CD4-positive, alpha-beta T cell (primary cell): Measurements from ENCODE around the gene CABP2. TPM values are rescaled to one million over a fixed set of nuclear protein-coding genes. Genes with fewer than 3 reads are reported as not detected.

Experiments
- ATAC-seq: fragments of 200-7000 bp; cut with Tn5 transposase; one replicate; pipeline ENCODE4 v1.10.0; 2022; ENCODE audit warnings: mild to moderate bottlenecking; ENCODE audit not compliant: poor library complexity
- CTCF ChIA-PET: fragments of 350-600 bp; sonication (Branson Sonifier 250); formaldehyde crosslinking; loops from one replicate; lab custom pipeline; 2021; ENCODE audit warnings: antibody characterized with exemption, inconsistent platforms; lab: Charles Lee
- POLR2A ChIA-PET: fragments of 350-600 bp; sonication (Branson Sonifier 250); formaldehyde crosslinking; loops from one replicate; lab custom pipeline; 2021; ENCODE audit warnings: antibody characterized with exemption, inconsistent platforms; lab: Charles Lee
- DNase-seq, 14 experiments: peaks; one replicate each; pipeline ENCODE4 v3.0.0-alpha.2; 2013 to 2020; ENCODE audit warnings: mixed read lengths in 2 of 14
- H3K27ac ChIP-seq, 2 donors: one replicate each; pipeline versions ENCODE4 v1.5.1 to v1.7.0; 2013; ENCODE audit warnings: low read length in 2 of 2, low read depth in 1 of 2, mild to moderate bottlenecking in 1 of 2
- H3K27me3 ChIP-seq, 2 experiments: 1 replicate in 1 of 2; 2 replicates in 1 of 2; pipeline versions ENCODE4 v1.6.1 to v1.7.0; 2013; ENCODE audit warnings: low read length in 2 of 2, control low read depth in 1 of 2, mild to moderate bottlenecking in 1 of 2, moderate library complexity in 1 of 2; ENCODE audit not compliant: insufficient read depth in 2 of 2, control insufficient read depth in 1 of 2
- H3K36me3 ChIP-seq: one replicate; pipeline ENCODE4 v1.6.1; 2013; ENCODE audit warnings: low read length, control low read depth; ENCODE audit not compliant: insufficient read depth
- H3K4me1 ChIP-seq: one replicate; pipeline ENCODE4 v1.6.1; 2013; ENCODE audit warnings: low read length, control low read depth; ENCODE audit not compliant: insufficient read depth
- H3K4me3 ChIP-seq: one replicate; pipeline ENCODE4 v1.5.1; 2013; ENCODE audit warnings: mild to moderate bottlenecking, low read length, moderate library complexity
- H3K9me3 ChIP-seq, 2 experiments: 1 replicate in 1 of 2; 2 replicates in 1 of 2; pipeline versions ENCODE4 v1.6.1 to v1.7.0; 2013; ENCODE audit warnings: low read length in 2 of 2, mild to moderate bottlenecking in 2 of 2, control low read depth in 1 of 2, moderate library complexity in 1 of 2; ENCODE audit not compliant: control insufficient read depth in 1 of 2, insufficient read depth in 1 of 2
- H3K27ac Mint-ChIP-seq: one replicate; pipeline ENCODE4 v1.8.0; 2020; ENCODE audit warnings: mixed read lengths
- H3K27me3 Mint-ChIP-seq: one replicate; pipeline ENCODE4 v1.8.0; 2021; ENCODE audit warnings: mixed read lengths
- H3K36me3 Mint-ChIP-seq: one replicate; pipeline ENCODE4 v1.8.0; 2021; ENCODE audit warnings: low read depth, mixed read lengths
- H3K4me1 Mint-ChIP-seq: one replicate; pipeline ENCODE4 v1.8.0; 2021; ENCODE audit warnings: low read depth, mixed read lengths
- H3K4me3 Mint-ChIP-seq: one replicate; pipeline ENCODE4 v1.8.0; 2020; ENCODE audit warnings: mild to moderate bottlenecking, mixed read lengths
- H3K9me3 Mint-ChIP-seq: one replicate; pipeline ENCODE4 v1.8.0; 2020; ENCODE audit warnings: mixed read lengths
- intact Hi-C, 2 experiments: fragments of 100-400 bp; cut with DNase I in 1 of 2; cut with micrococcal nuclease in 1 of 2; formaldehyde crosslinking; loops; one replicate each; pipeline versions ENCODE4 v1.15.1 to v1.9.0; 2023 to 2025; cut with DNase I, micrococcal nuclease
- total RNA-seq, 174 experiments: library from RNA in 2 of 174; stranded (reverse) in 2 of 174; gene quantifications; one replicate each; pipeline ENCODE4 v1.2.3 and lab custom pipeline; 2021 to 2026
- TF ChIP-seq, protein P1 (sequence below): fragments of 200-600 bp; IDR thresholded peaks from one replicate; pipeline ENCODE4 v1.8.0; 2022; ENCODE audit warnings: antibody characterized with exemption, mild to moderate bottlenecking

Gene CABP2
- total RNA-seq, 2 experiments from 2014 or later: not detected

DNA sequence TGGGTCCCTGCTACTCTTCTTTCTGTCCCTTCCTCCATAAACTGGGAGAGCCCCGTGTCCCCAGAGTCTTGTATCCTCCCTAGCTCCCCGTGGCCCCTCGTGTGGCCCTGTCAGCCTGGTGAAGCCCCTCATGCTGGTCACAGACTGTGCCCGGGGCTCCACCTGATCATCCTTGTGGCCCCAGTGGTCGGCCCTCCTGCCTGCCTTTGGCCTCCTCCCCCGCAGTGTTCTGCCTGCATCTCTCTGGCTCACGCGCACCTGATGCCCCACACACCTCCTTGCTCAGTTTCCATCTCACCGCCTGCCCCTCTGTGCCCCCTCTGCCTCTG lies 1.2 kb upstream of the CABP2 start:
- intact Hi-C loops: no loop called here
- no peaks in the 10 kb centered on the region for H3K4me1 ChIP-seq
- no peaks in the 10 kb centered on the region for H3K27me3 ChIP-seq
- no peaks in the 10 kb centered on the region for H3K9me3 Mint-ChIP-seq
- ChIA-PET CTCF (no interaction called here), POLR2A (no interaction called here)
- H3K27ac ChIP-seq: no peak overlapping the region
- no peak for ATAC-seq
- H3K27me3 Mint-ChIP-seq: peaks cover 7% of the 10 kb centered on the region
- no peaks in the 10 kb centered on the region for H3K4me1 Mint-ChIP-seq
- H3K9me3 ChIP-seq: no peaks in the 10 kb centered on the region
- TF ChIP-seq, protein P1, sequence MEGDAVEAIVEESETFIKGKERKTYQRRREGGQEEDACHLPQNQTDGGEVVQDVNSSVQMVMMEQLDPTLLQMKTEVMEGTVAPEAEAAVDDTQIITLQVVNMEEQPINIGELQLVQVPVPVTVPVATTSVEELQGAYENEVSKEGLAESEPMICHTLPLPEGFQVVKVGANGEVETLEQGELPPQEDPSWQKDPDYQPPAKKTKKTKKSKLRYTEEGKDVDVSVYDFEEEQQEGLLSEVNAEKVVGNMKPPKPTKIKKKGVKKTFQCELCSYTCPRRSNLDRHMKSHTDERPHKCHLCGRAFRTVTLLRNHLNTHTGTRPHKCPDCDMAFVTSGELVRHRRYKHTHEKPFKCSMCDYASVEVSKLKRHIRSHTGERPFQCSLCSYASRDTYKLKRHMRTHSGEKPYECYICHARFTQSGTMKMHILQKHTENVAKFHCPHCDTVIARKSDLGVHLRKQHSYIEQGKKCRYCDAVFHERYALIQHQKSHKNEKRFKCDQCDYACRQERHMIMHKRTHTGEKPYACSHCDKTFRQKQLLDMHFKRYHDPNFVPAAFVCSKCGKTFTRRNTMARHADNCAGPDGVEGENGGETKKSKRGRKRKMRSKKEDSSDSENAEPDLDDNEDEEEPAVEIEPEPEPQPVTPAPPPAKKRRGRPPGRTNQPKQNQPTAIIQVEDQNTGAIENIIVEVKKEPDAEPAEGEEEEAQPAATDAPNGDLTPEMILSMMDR: no peak
- no peaks in the 10 kb centered on the region for H3K36me3 Mint-ChIP-seq
- H3K4me3 Mint-ChIP-seq: no peak overlapping the region
- H3K4me3 ChIP-seq: no peak overlapping the region
- no peak for DNase-seq
- H3K36me3 ChIP-seq: no peaks in the 10 kb centered on the region
- no peak overlapping the region for H3K27ac Mint-ChIP-seq

GRCh38 chr11:67523556-67524479 lies 572 bp upstream of the CABP2 start:
- Histone ChIP-seq H3K27ac (no peak overlapping the region), H3K9me3 (no peaks in the 10 kb centered on the region), H3K27me3 (no peaks in the 10 kb centered on the region), H3K4me1 (no peaks in the 10 kb centered on the region), H3K36me3 (no peaks in the 10 kb centered on the region), H3K4me3 (no peak overlapping the region)
- no peaks in the 10 kb centered on the region for H3K4me1 Mint-ChIP-seq
- TF ChIP-seq, protein P1: no peak
- no peak overlapping the region for H3K4me3 Mint-ChIP-seq
- CTCF ChIA-PET: no interaction called here
- no peak overlapping the region for H3K27ac Mint-ChIP-seq
- DNase-seq (no peak), ATAC-seq (no peak)
- intact Hi-C loops: no loop called here
- H3K9me3 Mint-ChIP-seq: no peaks in the 10 kb centered on the region
- no peaks in the 10 kb centered on the region for H3K36me3 Mint-ChIP-seq
- peaks cover 4% of the 10 kb centered on the region for H3K27me3 Mint-ChIP-seq
- POLR2A ChIA-PET: no interaction called here

DNA sequence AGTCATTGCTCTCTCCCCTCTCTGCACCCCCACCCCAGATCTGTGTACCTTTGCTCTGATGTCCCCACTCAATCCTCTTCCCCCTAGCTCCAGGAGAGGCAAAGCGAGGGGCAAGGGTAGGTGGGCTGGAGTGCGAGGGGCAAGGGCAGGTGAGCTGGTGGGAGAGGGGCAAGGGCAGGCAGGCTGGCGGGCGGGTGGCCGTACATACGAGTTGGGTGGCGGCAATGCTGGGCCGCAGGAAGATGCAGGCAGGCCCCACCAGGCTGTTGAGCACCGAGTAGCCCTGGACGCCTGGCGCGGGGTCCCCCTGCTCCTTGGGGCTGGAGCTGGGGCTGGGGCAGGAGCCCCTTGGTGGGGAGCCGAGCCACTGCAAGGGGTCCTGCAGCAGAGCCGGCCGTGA lies 908 bp downstream of the CABP2 start:
- H3K27ac Mint-ChIP-seq: no peak overlapping the region
- intact Hi-C loops: no loop called here
- no peak overlapping the region for H3K4me3 Mint-ChIP-seq
- no peaks in the 10 kb centered on the region for H3K27me3 ChIP-seq
- H3K27ac ChIP-seq: no peak overlapping the region
- TF ChIP-seq, protein P1: no peak
- H3K4me3 ChIP-seq: no peak overlapping the region
- ATAC-seq (no peak), DNase-seq (no peak)
- POLR2A ChIA-PET: no interaction called here
- CTCF ChIA-PET: no interaction called here
- H3K27me3 Mint-ChIP-seq: peaks cover under 1% of the 10 kb centered on the region
- H3K36me3 ChIP-seq: no peaks in the 10 kb centered on the region
- no peaks in the 10 kb centered on the region for H3K9me3 Mint-ChIP-seq
- H3K4me1 Mint-ChIP-seq: no peaks in the 10 kb centered on the region
- no peaks in the 10 kb centered on the region for H3K9me3 ChIP-seq
- H3K36me3 Mint-ChIP-seq: no peaks in the 10 kb centered on the region
- no peaks in the 10 kb centered on the region for H3K4me1 ChIP-seq
